Activated naive CD8-positive, alpha-beta T cell treated with anti-CD3 and anti-CD28 coated beads for 36 hours (primary cell): ENCODE measurements around the gene KRT7. TPM values are rescaled to one million over a fixed set of nuclear protein-coding genes. Genes with fewer than 3 reads are reported as not detected.

Experiments
- DNase-seq: peaks from one replicate; pipeline ENCODE4 v3.0.0; 2021
- H3K27ac Mint-ChIP-seq: one replicate; pipeline ENCODE4 v1.8.0; 2022; ENCODE audit warnings: mild to moderate bottlenecking, moderate library complexity, mixed read lengths
- H3K27me3 Mint-ChIP-seq: one replicate; pipeline ENCODE4 v1.8.0; 2022; ENCODE audit warnings: mild to moderate bottlenecking, mixed read lengths
- H3K36me3 Mint-ChIP-seq: one replicate; pipeline ENCODE4 v1.8.0; 2021; ENCODE audit warnings: mild to moderate bottlenecking, mixed read lengths
- H3K4me1 Mint-ChIP-seq: one replicate; pipeline ENCODE4 v1.8.0; 2021; ENCODE audit warnings: mixed read lengths
- H3K4me3 Mint-ChIP-seq: one replicate; pipeline ENCODE4 v1.8.0; 2022; ENCODE audit warnings: mild to moderate bottlenecking, moderate library complexity, mixed read lengths
- H3K9me3 Mint-ChIP-seq: one replicate; pipeline ENCODE4 v1.8.0; 2022; ENCODE audit warnings: mixed read lengths
- total RNA-seq, 2 experiments: library from RNA; stranded (reverse); gene quantifications; one replicate each; pipeline ENCODE4 v1.2.3, GENCODE V29; 2021

The KRT7 gene
- total RNA-seq, 2 experiments from 2014 or later, result 2.4 to 6.5 TPM

DNA sequence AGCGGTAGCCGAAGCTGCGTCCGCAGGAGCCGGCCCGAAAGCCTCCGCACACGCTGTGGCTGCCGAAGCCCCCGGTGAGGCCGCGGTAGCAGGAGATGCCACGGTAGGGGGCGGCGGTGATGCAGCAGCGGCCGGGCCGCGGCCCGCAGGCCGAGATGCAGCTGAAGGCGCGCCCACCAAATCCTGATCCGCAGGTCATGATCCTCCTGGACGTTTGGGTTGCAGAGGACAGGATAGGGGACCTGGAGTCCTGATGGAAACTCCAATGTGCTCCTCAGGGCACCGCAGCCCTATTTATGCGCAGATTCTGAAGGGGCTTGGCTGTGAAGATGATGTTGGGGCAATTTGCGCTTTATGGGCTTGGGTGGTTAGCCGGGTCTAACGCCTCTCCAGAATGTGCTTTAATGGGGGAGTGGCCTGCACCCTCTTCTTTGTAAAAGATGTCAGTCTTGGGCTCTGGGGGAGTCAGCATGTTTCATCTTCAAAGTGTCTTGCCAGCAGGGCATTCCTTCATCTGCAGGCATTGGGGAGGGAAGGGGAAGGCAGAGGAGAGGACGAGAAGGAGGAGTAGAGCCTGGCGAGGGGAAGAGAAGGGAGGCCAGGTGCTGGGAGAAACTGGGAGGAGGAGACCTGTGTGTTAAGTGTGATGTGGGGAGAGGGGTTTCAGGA, 58.4 kb downstream of the KRT7 start, which contains the start of gene KRT81:
Gene KRT81, minus strand, starts transcription at position 268 of the 669 bp plus-strand sequence. Its CDS starts 69 bp downstream, at position 199.
- Mint-ChIP-seq H3K4me3 (no peak within 1 kb of the TSS), H3K27ac (no peak within 1 kb of the TSS), H3K27me3 (peaks cover 17% of the 10 kb centered on the region), H3K4me1 (peaks cover 6% of the 10 kb centered on the region), H3K36me3 (no peaks in the 10 kb centered on the region), H3K9me3 (no peaks in the 10 kb centered on the region)
- no peak for DNase-seq

DNA sequence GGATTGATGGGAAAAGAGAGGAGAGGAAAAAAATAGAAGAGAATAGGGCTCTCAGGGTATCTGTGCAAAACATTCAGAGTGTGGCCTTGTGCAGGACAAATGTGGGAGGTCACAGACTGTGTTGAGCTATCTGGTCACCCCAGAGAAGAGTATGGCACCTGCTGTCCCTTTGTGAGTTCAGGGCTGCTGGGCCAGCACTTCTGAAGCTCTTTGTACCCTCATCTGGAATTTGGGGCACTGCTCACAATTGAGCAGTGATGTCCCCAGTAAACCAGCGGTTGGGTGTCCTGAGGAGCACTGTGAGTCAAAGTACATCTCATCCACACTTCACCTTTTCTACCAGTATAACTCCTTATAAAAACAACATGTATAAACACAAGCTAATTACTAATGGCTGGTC, 60.9 kb downstream of the KRT7 start:
- H3K4me3 Mint-ChIP-seq, result no peak overlapping the region
- peaks cover 9% of the 10 kb centered on the region for H3K27me3 Mint-ChIP-seq
- H3K4me1 Mint-ChIP-seq, result no peaks in the 10 kb centered on the region
- no peaks in the 10 kb centered on the region for H3K36me3 Mint-ChIP-seq
- no peak overlapping the region for H3K27ac Mint-ChIP-seq
- no peak for DNase-seq
- no peaks in the 10 kb centered on the region for H3K9me3 Mint-ChIP-seq

GRCh38 chr12:52294803-52295202, 61.8 kb downstream of the KRT7 start:
- H3K4me1 Mint-ChIP-seq, result no peaks in the 10 kb centered on the region
- H3K4me3 Mint-ChIP-seq, result no peak overlapping the region
- DNase-seq, result no peak
- no peak overlapping the region for H3K27ac Mint-ChIP-seq
- no peaks in the 10 kb centered on the region for H3K36me3 Mint-ChIP-seq
- peaks cover 12% of the 10 kb centered on the region for H3K27me3 Mint-ChIP-seq
- no peaks in the 10 kb centered on the region for H3K9me3 Mint-ChIP-seq

- Mint-ChIP-seq H3K9me3 (no peaks in the 10 kb centered on the region), H3K27me3 (peaks cover 12% of the 10 kb centered on the region), H3K4me1 (no peaks in the 10 kb centered on the region), H3K4me3 (no peak overlapping the region), H3K27ac (no peak overlapping the region), H3K36me3 (no peaks in the 10 kb centered on the region)
- DNase-seq, result no peak
Measured at GRCh38 chr12:52295663-52296062, 62.6 kb downstream of the KRT7 start.

DNA sequence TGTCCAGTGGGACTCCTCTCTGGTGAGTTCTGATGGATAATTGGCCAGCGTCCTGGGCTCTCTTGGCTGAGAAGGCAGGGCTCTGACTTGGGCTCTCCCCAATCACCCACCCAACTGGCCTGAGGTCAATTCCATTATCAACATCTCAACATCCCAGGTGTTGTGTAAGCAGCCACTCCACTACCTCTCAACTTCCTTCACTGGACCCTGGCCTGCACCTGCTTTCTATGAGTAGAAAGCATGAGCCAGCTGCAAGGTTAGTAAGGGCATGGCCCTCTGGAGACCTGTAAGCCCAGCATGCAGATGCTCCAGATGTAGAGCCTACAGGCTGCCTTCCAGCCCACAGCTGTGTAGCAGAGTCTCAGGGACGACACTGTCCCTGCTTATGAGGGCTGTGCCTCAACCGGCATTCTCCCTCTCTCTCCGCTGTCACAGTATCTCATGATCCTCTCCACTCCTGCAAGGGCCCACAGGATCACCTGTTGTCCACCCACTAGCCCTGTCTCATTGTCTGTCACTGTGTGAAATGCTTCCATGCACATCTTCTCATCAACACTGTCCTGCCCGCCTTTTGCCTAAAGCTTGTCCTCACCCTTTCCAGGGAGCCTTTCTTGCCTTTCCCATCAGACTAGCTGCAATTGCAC, 63.7 kb downstream of the KRT7 start:
- Mint-ChIP-seq H3K4me1 (no peaks in the 10 kb centered on the region), H3K27me3 (peaks cover 9% of the 10 kb centered on the region), H3K9me3 (no peaks in the 10 kb centered on the region), H3K4me3 (no peak overlapping the region), H3K36me3 (no peaks in the 10 kb centered on the region), H3K27ac (no peak overlapping the region)
- no peak for DNase-seq

Other genes starting within 250 kb of the KRT7 start
- gene TAMALIN, start 226.3 kb upstream of the KRT7 start, total RNA-seq, result 10 to 100 TPM in 1 of 2 experiments, 1 to 10 TPM in 1; 9.1 to 11.3 TPM
- gene NR4A1, start 181.8 kb upstream of the KRT7 start, total RNA-seq, result 10 to 100 TPM; 88.0 to 92.6 TPM
- 10 to 100 TPM; 39.8 to 41.2 TPM for gene ATG101, start 163.3 kb upstream of the KRT7 start, total RNA-seq
- gene SMIM41, start 153.5 kb upstream of the KRT7 start, total RNA-seq, result not detected
- not detected for gene KRT80, start 41.2 kb upstream of the KRT7 start, total RNA-seq
- not detected for gene KRT86, start 41.4 kb downstream of the KRT7 start, total RNA-seq
- not detected for gene KRT81, start 58.3 kb downstream of the KRT7 start, total RNA-seq
- not detected for gene KRT83, start 88.2 kb downstream of the KRT7 start, total RNA-seq
- gene KRT85, start 134.2 kb downstream of the KRT7 start, total RNA-seq, result not detected
- gene KRT84, start 152.4 kb downstream of the KRT7 start, total RNA-seq, result not detected
- not detected for gene KRT82, start 173.1 kb downstream of the KRT7 start, total RNA-seq
- gene KRT75, start 201.1 kb downstream of the KRT7 start, total RNA-seq, result not detected
- gene KRT6B, start 218.9 kb downstream of the KRT7 start, total RNA-seq, result not detected
- gene KRT6C, start 240.6 kb downstream of the KRT7 start, total RNA-seq, result not detected